Kidney glomerular epithelial cell (primary cell): ENCODE measurements around the gene ZNF777.
"Not testable (repeated sequence)": the region's sequence is repeated elsewhere in the genome, so short reads cannot be mapped to it uniquely, and the experiment has no call there.

Experiments used
- DNase-seq: peaks from one replicate; lab custom pipeline; 2025; lab: John Stamatoyannopoulos, UW

Gene ZNF777

GRCh38 chr7:149460493-149461277, at the start of gene ZNF777:
Gene ZNF777 (minus strand): TSS chr7:149461062. CDS start chr7:149456022, 5,040 bp downstream.
- DNase-seq: peak; percentile 55

GRCh38 chr7:149510248-149510647, 49.4 kb upstream of the ZNF777 start:
- no peak for DNase-seq

- DNase-seq: no peak
Measured at GRCh38 chr7:149509774-149510173, 48.9 kb upstream of the ZNF777 start.

- DNase-seq: no peak
Measured at GRCh38 chr7:149505551-149505950, 44.7 kb upstream of the ZNF777 start.

- DNase-seq: no peak
Measured at GRCh38 chr7:149501651-149502050, 40.8 kb upstream of the ZNF777 start.

- no peak for DNase-seq
Measured at GRCh38 chr7:149500910-149501309, 40.0 kb upstream of the ZNF777 start.

- DNase-seq: no peak
Measured at GRCh38 chr7:149500201-149500600, 39.3 kb upstream of the ZNF777 start.

GRCh38 chr7:149498811-149499210, 37.9 kb upstream of the ZNF777 start:
- DNase-seq: no peak

GRCh38 chr7:149497467-149498261, 36.8 kb upstream of the ZNF777 start, which contains the start of gene ZNF746:
Gene ZNF746 (minus strand): TSS chr7:149497809. CDS start chr7:149497536, 273 bp downstream.
- DNase-seq: peak; percentile 54

GRCh38 chr7:149496642-149497391, 36.0 kb upstream of the ZNF777 start:
- DNase-seq: no peak

- DNase-seq: peak; percentile 77
Measured at GRCh38 chr7:149495785-149496641, 35.2 kb upstream of the ZNF777 start.

GRCh38 chr7:149494738-149495368, 34.0 kb upstream of the ZNF777 start:
- peak; percentile 17 for DNase-seq

GRCh38 chr7:149493975-149494374, 33.1 kb upstream of the ZNF777 start:
- not testable (repeated sequence) for DNase-seq

- no peak for DNase-seq
Measured at GRCh38 chr7:149493366-149493765, 32.5 kb upstream of the ZNF777 start.

- DNase-seq: no peak
Measured at GRCh38 chr7:149490083-149490760, 29.4 kb upstream of the ZNF777 start.

GRCh38 chr7:149489391-149490024, 28.6 kb upstream of the ZNF777 start:
- DNase-seq: no peak

- no peak for DNase-seq
Measured at GRCh38 chr7:149479568-149479967, 18.7 kb upstream of the ZNF777 start.

- DNase-seq: no peak
Measured at GRCh38 chr7:149478754-149479153, 17.9 kb upstream of the ZNF777 start.

GRCh38 chr7:149477494-149478443, 16.9 kb upstream of the ZNF777 start:
- DNase-seq: no peak
